H1 (cell line): ENCODE results near the gene EIPR1. TPM values are rescaled to one million over a fixed set of nuclear protein-coding genes. Genes with fewer than 3 reads are reported as not detected.

ENCODE experiments used
- CTCF ChIA-PET: fragments of 300-600 bp; sonication (Branson Sonifier 250); formaldehyde crosslinking; loops from one replicate; lab custom pipeline; 2021; ENCODE audit not compliant: partially characterized antibody; lab: Charles Lee
- POLR2A ChIA-PET: fragments of 300-600 bp; sonication (Branson Sonifier 250); formaldehyde crosslinking; loops from one replicate; lab custom pipeline; 2021; ENCODE audit warnings: inconsistent platforms; ENCODE audit not compliant: partially characterized antibody; lab: Charles Lee
- DNase-seq, 2 experiments: peaks; one replicate each; pipeline versions ENCODE4 v3.0.0 to v3.0.0-alpha.2; 2010 to 2022; ENCODE audit warnings: low spot score in 2 of 2, low read depth in 1 of 2, mixed read lengths in 1 of 2
- FAIRE-seq: peaks from 2 replicates; lab custom pipeline; 2011; peaks lifted over from hg19 to GRCh38; lab: Jason Lieb, UNC
- H2AFZ ChIP-seq: 2 replicates; pipeline ENCODE4 v1.8.1; 2012; ENCODE audit warnings: low read length, inconsistent platforms
- H2AK5ac ChIP-seq: 2 replicates; pipeline ENCODE4 v1.6.1; 2013; ENCODE audit warnings: low read depth, low read length
- H2BK120ac ChIP-seq: replicated peaks from 2 replicates; pipeline ENCODE3; 2013; ENCODE audit warnings: low read depth, low read length, inconsistent platforms
- H2BK12ac ChIP-seq: 2 replicates; pipeline ENCODE4 v1.6.1; 2013; ENCODE audit warnings: low read depth, low read length
- H2BK15ac ChIP-seq: 2 replicates; pipeline ENCODE4 v1.6.1; 2013; ENCODE audit warnings: low read length
- H2BK20ac ChIP-seq: 2 replicates; pipeline ENCODE4 v1.6.1; 2013; ENCODE audit warnings: low read length
- H2BK5ac ChIP-seq: 2 replicates; pipeline ENCODE4 v1.6.1; 2013; ENCODE audit warnings: low read depth, low read length
- H3K14ac ChIP-seq: 2 replicates; pipeline ENCODE4 v1.6.1; 2013; ENCODE audit warnings: inconsistent platforms; ENCODE audit not compliant: insufficient read length
- H3K18ac ChIP-seq: 2 replicates; pipeline ENCODE4 v1.6.1; 2013; ENCODE audit warnings: low read length; ENCODE audit errors: extremely low read depth
- H3K23ac ChIP-seq: 2 replicates; pipeline ENCODE4 v1.6.1; 2013; ENCODE audit warnings: inconsistent platforms; ENCODE audit not compliant: insufficient read length
- H3K23me2 ChIP-seq: 2 replicates; pipeline ENCODE4 v1.6.1; 2013; ENCODE audit warnings: low read depth, low read length
- H3K27ac ChIP-seq: 2 replicates; pipeline ENCODE4 v1.6.1; 2011; ENCODE audit warnings: low read depth, low read length, inconsistent platforms
- H3K27me3 ChIP-seq, 4 experiments: replicated peaks in 1 of 4; 1 replicate in 1 of 4; 2 replicates in 3 of 4; pipeline versions ENCODE4 v1.6.1 to v1.8.1; 2011 to 2013; ENCODE audit warnings: low read length in 3 of 4, mild to moderate bottlenecking in 3 of 4, inconsistent platforms in 2 of 4, mixed read lengths in 2 of 4, moderate library complexity in 1 of 4; ENCODE audit not compliant: control insufficient read depth in 3 of 4, insufficient read depth in 3 of 4; ENCODE audit errors: extremely low read depth in 1 of 4
- H3K36me3 ChIP-seq, 4 experiments: 2 replicates each; pipeline versions ENCODE4 v1.6.1 to v1.8.1; 2011 to 2013; ENCODE audit warnings: mild to moderate bottlenecking in 4 of 4, low read length in 3 of 4, moderate library complexity in 2 of 4, control low read depth in 1 of 4, inconsistent platforms in 1 of 4; ENCODE audit not compliant: insufficient read depth in 4 of 4, control insufficient read depth in 2 of 4
- H3K4ac ChIP-seq: replicated peaks from 2 replicates; pipeline ENCODE3; 2013; ENCODE audit warnings: low read length, low read depth, mixed read lengths, inconsistent platforms; ENCODE audit not compliant: insufficient read length
- H3K4me1 ChIP-seq, 4 experiments: replicated peaks in 1 of 4; 1 replicate in 1 of 4; 2 replicates in 3 of 4; pipeline versions ENCODE4 v1.6.1 to v1.8.1; 2011 to 2013; ENCODE audit warnings: low read length in 3 of 4, inconsistent platforms in 2 of 4, mixed read lengths in 1 of 4; ENCODE audit not compliant: insufficient read depth in 4 of 4, control insufficient read depth in 3 of 4
- H3K4me2 ChIP-seq, 2 experiments: 2 replicates each; pipeline versions ENCODE4 v1.6.1 to v1.8.1; 2011 to 2013; ENCODE audit warnings: low read depth in 2 of 2, low read length in 2 of 2, control low read depth in 1 of 2, inconsistent platforms in 1 of 2, mild to moderate bottlenecking in 1 of 2; ENCODE audit not compliant: insufficient read depth in 1 of 2
- H3K4me3 ChIP-seq, 4 experiments: fragments of 200-600, 300-600 bp in 1 of 4; sonication (generic), shearing (Covaris generic), sonication (Bioruptor Twin) in 1 of 4; 2 replicates each; pipeline versions ENCODE4 v1.5.1 to v1.8.1; 2011 to 2016; ENCODE audit warnings: low read length in 4 of 4, low read depth in 3 of 4, control low read depth in 2 of 4, inconsistent platforms in 2 of 4, mild to moderate bottlenecking in 2 of 4, mixed read lengths in 1 of 4, moderate library complexity in 1 of 4; ENCODE audit not compliant: insufficient read depth in 2 of 4; ENCODE audit errors: extremely low read depth in 1 of 4
- H3K56ac ChIP-seq: replicated peaks from 2 replicates; pipeline ENCODE3; 2013; ENCODE audit warnings: low read depth, mild to moderate bottlenecking, mixed read lengths, low read length, inconsistent platforms; ENCODE audit not compliant: insufficient read length
- H3K79me1 ChIP-seq: 2 replicates; pipeline ENCODE4 v1.6.1; 2013; ENCODE audit warnings: low read depth, low read length, control low read depth
- H3K79me2 ChIP-seq, 2 experiments: 2 replicates each; pipeline versions ENCODE4 v1.6.1 to v1.8.1; 2012 to 2013; ENCODE audit warnings: low read length in 2 of 2, mild to moderate bottlenecking in 2 of 2, inconsistent platforms in 1 of 2; ENCODE audit not compliant: insufficient read depth in 2 of 2, control insufficient read depth in 1 of 2
- H3K9ac ChIP-seq, 4 experiments: replicated peaks in 1 of 4; 1 replicate in 1 of 4; 2 replicates in 3 of 4; pipeline versions ENCODE4 v1.6.1 to v1.8.1; 2011 to 2013; ENCODE audit warnings: low read depth in 3 of 4, low read length in 3 of 4, control low read depth in 2 of 4, mild to moderate bottlenecking in 2 of 4, moderate library complexity in 2 of 4, inconsistent platforms in 1 of 4; ENCODE audit errors: extremely low read depth in 1 of 4
- H3K9me3 ChIP-seq, 2 experiments: 2 replicates each; pipeline versions ENCODE4 v1.6.1 to v1.8.1; 2012 to 2013; ENCODE audit warnings: mild to moderate bottlenecking in 2 of 2, moderate library complexity in 2 of 2, control low read depth in 1 of 2, inconsistent platforms in 1 of 2, low read depth in 1 of 2, low read length in 1 of 2, mixed read lengths in 1 of 2; ENCODE audit not compliant: insufficient read depth in 2 of 2
- H4K20me1 ChIP-seq, 2 experiments: replicated peaks in 1 of 2; 2 replicates each; pipeline versions ENCODE3 to v1.8.1; 2011 to 2013; ENCODE audit warnings: inconsistent platforms in 2 of 2, low read length in 2 of 2, mild to moderate bottlenecking in 1 of 2; ENCODE audit not compliant: insufficient read depth in 2 of 2, control insufficient read depth in 1 of 2
- H4K5ac ChIP-seq: 2 replicates; pipeline ENCODE4 v1.6.1; 2013; ENCODE audit warnings: low read length, low read depth, mixed read lengths, inconsistent platforms; ENCODE audit not compliant: insufficient read length
- H4K8ac ChIP-seq: 2 replicates; pipeline ENCODE4 v1.8.0; 2013; ENCODE audit warnings: mild to moderate bottlenecking, moderate library complexity, low read length, inconsistent platforms; ENCODE audit not compliant: insufficient read depth; ENCODE audit errors: extremely low read depth
- H4K91ac ChIP-seq: replicated peaks from 2 replicates; pipeline ENCODE3; 2013; ENCODE audit warnings: low read length, mixed read lengths, inconsistent platforms; ENCODE audit not compliant: insufficient read length
- BRCA1 ChIP-seq: IDR thresholded peaks from 2 replicates; pipeline ENCODE4 v1.6.1; 2012; ENCODE audit warnings: low read depth, low read length, improper control_type of control experiment
- CHD1 ChIP-seq: IDR thresholded peaks from 2 replicates; pipeline ENCODE4 v1.6.1; 2012; ENCODE audit warnings: low read depth, low read length, improper control_type of control experiment
- CTCF ChIP-seq, 3 experiments: IDR thresholded peaks; 1 replicate in 2 of 3; 2 replicates in 1 of 3; pipeline versions ENCODE4 v1.5.1 to v1.6.1; 2011; ENCODE audit warnings: low read length in 3 of 3, mild to moderate bottlenecking in 3 of 3, inconsistent platforms in 2 of 3, low read depth in 1 of 3, moderate library complexity in 1 of 3; ENCODE audit not compliant: insufficient read depth in 1 of 3; ENCODE audit errors: control extremely low read depth in 1 of 3
- HDAC6 ChIP-seq: IDR thresholded peaks from one replicate; pipeline ENCODE4 v1.7.1; 2012; ENCODE audit warnings: low read depth, mild to moderate bottlenecking, inconsistent platforms, low read length, moderate library complexity
- POU5F1 ChIP-seq: IDR thresholded peaks from 2 replicates; pipeline ENCODE4 v1.6.1; 2011; ENCODE audit warnings: low read depth, mild to moderate bottlenecking, low read length, moderate library complexity
- WGBS, 2 experiments: shearing (Covaris generic) in 1 of 2; methylation state at CpG; one replicate each; pipeline versions ENCODE4 v1.1.6 to v1.1.7; 2013 to 2015; ENCODE audit warnings: low lambda C conversion rate in 2 of 2, mixed read lengths in 2 of 2, inconsistent platforms in 1 of 2, low coverage in 1 of 2, missing lambda C conversion rate in 1 of 2; ENCODE audit not compliant: insufficient replicate concordance in 2 of 2, insufficient coverage in 1 of 2, insufficient read length in 1 of 2; ENCODE audit errors: extremely low coverage in 1 of 2, missing lambda C conversion rate in 1 of 2; 5-methylcytosine and 5-hydroxymethylcytosine counted together
- polyA plus RNA-seq, 7 experiments: library from polyadenylated mRNA; depleted of rRNA in 3 of 7; stranded (reverse) in 5 of 7; unstranded in 2 of 7; fragments of >200 nt in 5 of 7; fragments of 200-250 nt in 2 of 7; gene quantifications; 1 replicate in 5 of 7; 2 replicates in 1 of 7; 4 replicates in 1 of 7; pipeline versions ENCODE4 v1.2.1 to v1.2.3, GENCODE V29; 2011 to 2013; ENCODE audit warnings: missing spikeins in 2 of 7, mixed read lengths in 2 of 7
- total RNA-seq: library from RNA; stranded (reverse); fragmentation: NEBNext Ultra II Directional; extraction: Animal tissue kit (Norgen Biotek cat#: 25700); gene quantifications from 2 replicates; pipeline ENCODE4 v1.2.1, GENCODE V29; 2021

EIPR1 gene
- total and polyA plus RNA-seq, 2 of the 8 experiments (the other 6 are each of a cell fraction or from before 2014, with no cell fraction given): 26.3 to 56.4 TPM

- ChIA-PET POLR2A (no interaction called here), CTCF (interaction anchor here (0.6 to 1.9 kb wide), 11 partner anchors 10 to 1091 kb away, joined by 3 to 10 read pairs (median 5); no protein-coding TSS in a partner anchor)
- no peak overlapping the region for H3K4me3 ChIP-seq
Observed at GRCh38 chr2:3302421-3302750, 75.2 kb downstream of the EIPR1 start.

More at GRCh38 chr2:3302421-3302750, 75.2 kb downstream of the EIPR1 start:
- H2BK15ac ChIP-seq: peak overlapping the region; percentile 90; the same call in 1 of the 2 replicates
- no peak overlapping the region for H3K23ac ChIP-seq
- H3K14ac ChIP-seq: no peak overlapping the region
- no peak overlapping the region for H3K9ac ChIP-seq
- H3K18ac ChIP-seq: no peak overlapping the region
- H3K4ac ChIP-seq: no peak overlapping the region
- H4K5ac ChIP-seq: no peak overlapping the region
- H3K79me2 ChIP-seq: no peaks in the 10 kb centered on the region
- WGBS, 2 experiments: 95% methylated on average over 10 of the region's 10 CpGs; no CpG with 5 or more reads in 1 of the 2 experiments
- no peak overlapping the region for H4K91ac ChIP-seq
- H3K36me3 ChIP-seq: no peaks in the 10 kb centered on the region; a peak in 1 of 8 replicates
- no peak overlapping the region for H2BK12ac ChIP-seq
- H3K79me1 ChIP-seq: no peaks in the 10 kb centered on the region
- no peak overlapping the region for H2BK5ac ChIP-seq
- no peak overlapping the region for H3K56ac ChIP-seq
- H2BK120ac ChIP-seq: no peak overlapping the region
- H2BK20ac ChIP-seq: no peak overlapping the region
- no peak overlapping the region for H3K4me2 ChIP-seq
- no peaks in the 10 kb centered on the region for H3K27me3 ChIP-seq
- peak overlapping the region; percentile 86; the same call in 1 of the 2 replicates for H2AK5ac ChIP-seq
- TF ChIP-seq BRCA1 (no peak), CTCF (IDR thresholded peaks at IDR 0.05; ENCODE audit: control extremely low read depth in 1 of 3, insufficient read depth in 1 of 3, low read depth in 1 of 3, low read length in 3 of 3) (no peak), POU5F1 (no peak), HDAC6 (no peak), CHD1 (no peak)
- H3K27ac ChIP-seq: no peak overlapping the region
- peaks cover 0 to 10% (median 8%) of the 10 kb centered on the region in 4 experiments; a peak in 6 of 7 replicates for H3K4me1 ChIP-seq
- H3K23me2 ChIP-seq: no peaks in the 10 kb centered on the region
- FAIRE-seq (no peak), DNase-seq (no peak)
- no peaks in the 10 kb centered on the region for H3K9me3 ChIP-seq
- no peak overlapping the region for H2AFZ ChIP-seq
- peaks cover 1 to 5% of the 10 kb centered on the region in 2 experiments for H4K20me1 ChIP-seq
- no peak overlapping the region for H4K8ac ChIP-seq
